GM12873 (cell line): ENCODE results near the gene ELP5.

ENCODE experiments used
- CTCF ChIP-seq: IDR thresholded peaks from 2 replicates; pipeline ENCODE4 v1.5.1; 2012; ENCODE audit warnings: low read depth, mild to moderate bottlenecking, moderate library complexity, low read length, control low read depth; ENCODE audit not compliant: insufficient read depth; ENCODE audit errors: missing control alignments

The ELP5 gene

DNA sequence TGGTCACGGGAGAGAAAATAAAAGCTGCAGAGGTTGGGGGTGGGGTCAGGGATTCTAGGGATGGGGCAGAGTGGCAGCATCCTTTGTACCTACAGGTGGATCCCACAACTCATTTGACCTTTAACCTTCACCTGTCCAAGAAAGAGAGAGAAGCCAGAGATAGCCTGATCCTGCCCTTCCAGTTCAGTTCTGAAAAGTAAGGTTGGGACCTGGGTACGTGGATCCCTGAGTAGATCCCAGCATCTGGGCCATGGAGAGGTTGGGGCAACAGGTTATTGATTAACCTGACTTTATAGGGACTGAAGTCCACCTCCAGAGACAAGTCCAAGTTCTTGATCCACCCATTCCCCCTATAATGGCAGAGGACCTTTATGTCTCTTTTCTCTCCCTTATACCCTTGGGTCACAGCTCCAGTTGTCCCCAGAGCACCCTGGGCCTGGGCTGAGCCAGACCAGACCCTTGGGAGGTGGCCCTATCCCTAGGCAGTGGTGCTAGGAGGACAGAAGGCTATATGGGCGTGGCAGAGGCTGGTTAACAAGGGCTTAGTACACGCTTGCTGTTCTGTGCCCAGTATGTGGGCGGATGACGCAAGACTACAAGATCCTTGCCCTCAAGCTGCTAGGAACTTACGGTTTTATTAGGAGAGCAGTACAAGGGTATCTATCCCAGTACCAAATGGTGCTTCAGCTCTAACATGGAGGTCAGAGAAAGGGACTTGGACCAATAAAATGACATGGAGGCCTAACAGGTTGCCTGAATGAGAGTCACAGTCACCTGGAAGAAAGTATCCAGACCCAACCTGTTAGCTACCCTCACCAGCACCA lies 6.9 kb downstream of the ELP5 start:
- no peak for TF ChIP-seq CTCF

GRCh38 chr17:7259555-7259889 lies 7.5 kb downstream of the ELP5 start:
- no peak for TF ChIP-seq CTCF

DNA sequence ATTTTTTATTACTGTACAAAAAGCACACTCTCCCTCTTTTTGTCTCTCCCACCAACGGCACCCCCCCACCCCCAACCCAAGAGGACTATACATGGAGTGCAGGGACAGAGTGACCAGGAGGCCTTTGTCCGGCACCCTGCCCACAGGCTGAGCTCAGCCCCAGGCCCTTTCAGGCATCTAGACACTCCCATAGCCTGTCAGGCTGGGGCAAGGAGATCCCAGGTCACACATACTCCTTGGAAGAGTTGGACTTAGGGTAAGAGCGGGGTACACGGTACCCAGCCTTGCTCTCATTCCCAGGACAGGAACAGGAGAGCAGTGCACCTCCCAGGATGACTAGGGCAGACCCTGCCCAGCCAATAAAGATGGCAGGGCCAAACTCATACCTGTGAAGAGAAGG lies 8.1 kb downstream of the ELP5 start:
- TF ChIP-seq CTCF, result no peak

DNA sequence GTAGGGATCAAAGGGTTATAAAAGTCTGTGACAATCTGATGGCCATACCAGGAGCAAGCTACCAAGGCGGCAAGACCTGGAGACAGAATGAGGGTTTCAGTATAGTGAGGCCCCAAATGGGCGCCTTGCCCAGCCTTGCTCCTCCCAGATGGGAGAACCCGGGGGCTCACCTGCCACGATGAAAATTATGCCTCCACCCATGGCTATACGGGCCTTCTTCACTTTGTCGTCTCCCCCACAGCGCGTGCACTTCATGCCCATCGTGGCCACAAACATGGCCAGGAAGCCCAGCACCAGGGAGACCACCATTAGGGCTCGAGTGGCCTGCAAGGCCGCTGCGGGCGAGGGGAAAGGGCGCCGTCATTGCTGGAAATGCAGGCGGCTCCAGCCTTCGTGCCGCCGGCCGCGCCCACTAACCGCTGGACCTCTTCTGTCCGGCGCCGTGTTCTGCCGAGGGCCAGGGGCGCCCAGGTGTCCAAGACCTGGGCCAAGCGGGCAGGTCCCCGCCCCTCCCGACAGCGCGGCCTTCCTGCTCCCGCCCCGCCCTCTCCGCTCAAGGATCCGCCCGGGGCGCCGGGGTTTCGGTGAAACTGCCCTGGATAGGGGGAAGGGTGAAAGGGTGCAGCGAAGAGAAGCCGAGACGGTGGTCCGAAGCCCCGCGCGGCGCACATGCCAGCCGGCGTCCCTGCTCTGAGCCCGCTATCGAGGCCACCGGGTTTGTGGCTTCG lies 8.8 kb downstream of the ELP5 start:
- no peak for TF ChIP-seq CTCF

GRCh38 chr17:7261379-7262191 lies 9.6 kb downstream of the ELP5 start:
- TF ChIP-seq CTCF, result no peak

DNA sequence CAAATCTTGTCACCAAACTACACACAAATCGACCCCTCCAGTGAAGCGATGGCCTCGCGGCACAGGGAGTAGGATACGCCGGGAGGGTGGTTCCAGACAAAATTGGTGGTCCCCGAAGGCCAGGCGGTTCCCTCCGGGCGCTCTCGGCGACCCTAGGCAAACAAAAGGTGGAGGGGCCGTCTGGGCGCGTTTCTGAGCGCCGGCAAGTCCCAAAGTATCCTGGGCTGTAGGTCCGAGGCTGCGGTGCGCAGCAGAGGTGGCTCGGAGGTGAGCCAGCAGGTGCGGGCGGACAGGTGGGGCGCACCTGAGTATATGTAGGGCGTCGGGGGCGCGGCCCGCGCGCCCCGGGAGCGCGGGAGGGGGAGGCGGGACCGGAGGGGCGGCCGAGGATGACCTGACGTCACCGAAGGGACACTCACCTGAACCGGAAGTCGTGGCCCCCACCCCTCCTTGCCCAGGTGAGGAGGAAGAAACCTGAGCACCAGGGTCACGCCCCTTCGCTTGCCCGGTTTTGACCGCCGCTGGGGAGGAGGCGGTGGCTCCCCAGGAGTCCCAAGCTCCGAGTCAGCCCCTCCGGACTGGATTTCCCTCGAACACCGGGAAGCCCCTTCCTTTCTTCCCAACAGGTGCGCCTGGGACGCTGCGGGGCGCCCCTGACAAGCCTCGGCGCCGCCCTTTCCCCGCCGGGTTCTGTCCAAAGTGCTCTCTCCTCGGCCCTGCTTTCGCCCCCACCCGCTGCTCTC lies 10.3 kb downstream of the ELP5 start, which contains the start of gene CLDN7:
CLDN7 (minus strand) TSS at position 287 of the 743 bp plus-strand sequence. CDS start 435 bp downstream, outside the sequence.
- no peak for TF ChIP-seq CTCF
